Measurements from ENCODE around the gene FSIP1.

Gene FSIP1

GRCh38 chr15:39808909-39809308, 26.3 kb upstream of the FSIP1 start:
- no peaks in the 10 kb centered on the region for H3K9me3 ChIP-seq (ENCODE audit: control insufficient read depth in 5 of 5, low read length in 5 of 5)
- H3K4me1 ChIP-seq (ENCODE audit: control insufficient read depth in 5 of 5, insufficient read depth in 5 of 5, low read length in 5 of 5) = peaks cover 0 to 7% (median 2%) of the 10 kb centered on the region in 5 donors
- no peak overlapping the region for H3K4me3 ChIP-seq (ENCODE audit: low read depth in 1 of 5, low read length in 5 of 5)
- H3K9ac ChIP-seq (ENCODE audit: low read length in 5 of 5) = no peak overlapping the region
- H3K27me3 ChIP-seq (ENCODE audit: control insufficient read depth in 5 of 5, insufficient read depth in 4 of 5, low read length in 5 of 5) = no peaks in the 10 kb centered on the region
- H3K36me3 ChIP-seq (ENCODE audit: control insufficient read depth in 5 of 5, insufficient read depth in 5 of 5, low read length in 5 of 5) = no peaks in the 10 kb centered on the region
- H3K27ac ChIP-seq (ENCODE audit: low read depth, low read length) = no peak overlapping the region

- Histone ChIP-seq H3K4me1 (ENCODE audit: control insufficient read depth in 5 of 5, insufficient read depth in 5 of 5, low read length in 5 of 5) (peaks cover 0 to 7% (median 2%) of the 10 kb centered on the region in 5 donors), H3K4me3 (ENCODE audit: low read depth in 1 of 5, low read length in 5 of 5) (no peak overlapping the region), H3K9ac (ENCODE audit: low read length in 5 of 5) (no peak overlapping the region), H3K27me3 (ENCODE audit: control insufficient read depth in 5 of 5, insufficient read depth in 4 of 5, low read length in 5 of 5) (no peaks in the 10 kb centered on the region), H3K9me3 (ENCODE audit: control insufficient read depth in 5 of 5, low read length in 5 of 5) (no peaks in the 10 kb centered on the region), H3K27ac (ENCODE audit: low read depth, low read length) (no peak overlapping the region), H3K36me3 (ENCODE audit: control insufficient read depth in 5 of 5, insufficient read depth in 5 of 5, low read length in 5 of 5) (no peaks in the 10 kb centered on the region)
These were observed 25.1 kb upstream of the FSIP1 start for GRCh38 chr15:39807791-39808190.

- Histone ChIP-seq H3K27me3 (ENCODE audit: control insufficient read depth in 5 of 5, insufficient read depth in 4 of 5, low read length in 5 of 5) (no peaks in the 10 kb centered on the region), H3K36me3 (ENCODE audit: control insufficient read depth in 5 of 5, insufficient read depth in 5 of 5, low read length in 5 of 5) (peaks cover 0 to 5% (median 0%) of the 10 kb centered on the region in 5 donors), H3K9me3 (ENCODE audit: control insufficient read depth in 5 of 5, low read length in 5 of 5) (no peaks in the 10 kb centered on the region), H3K27ac (ENCODE audit: low read depth, low read length) (no peak overlapping the region), H3K9ac (ENCODE audit: low read length in 5 of 5) (no peak overlapping the region), H3K4me3 (ENCODE audit: low read depth in 1 of 5, low read length in 5 of 5) (no peak overlapping the region), H3K4me1 (ENCODE audit: control insufficient read depth in 5 of 5, insufficient read depth in 5 of 5, low read length in 5 of 5) (no peaks in the 10 kb centered on the region)
These were observed 21.4 kb upstream of the FSIP1 start for GRCh38 chr15:39804026-39804425.

GRCh38 chr15:39803016-39803415, 20.4 kb upstream of the FSIP1 start:
- Histone ChIP-seq H3K9me3 (ENCODE audit: control insufficient read depth in 5 of 5, low read length in 5 of 5) (no peaks in the 10 kb centered on the region), H3K4me3 (ENCODE audit: low read depth in 1 of 5, low read length in 5 of 5) (no peak overlapping the region), H3K36me3 (ENCODE audit: control insufficient read depth in 5 of 5, insufficient read depth in 5 of 5, low read length in 5 of 5) (peaks cover 0 to 5% (median 0%) of the 10 kb centered on the region in 5 donors), H3K4me1 (ENCODE audit: control insufficient read depth in 5 of 5, insufficient read depth in 5 of 5, low read length in 5 of 5) (no peaks in the 10 kb centered on the region), H3K27me3 (ENCODE audit: control insufficient read depth in 5 of 5, insufficient read depth in 4 of 5, low read length in 5 of 5) (no peaks in the 10 kb centered on the region), H3K27ac (ENCODE audit: low read depth, low read length) (no peak overlapping the region), H3K9ac (ENCODE audit: low read length in 5 of 5) (no peak overlapping the region)

DNA sequence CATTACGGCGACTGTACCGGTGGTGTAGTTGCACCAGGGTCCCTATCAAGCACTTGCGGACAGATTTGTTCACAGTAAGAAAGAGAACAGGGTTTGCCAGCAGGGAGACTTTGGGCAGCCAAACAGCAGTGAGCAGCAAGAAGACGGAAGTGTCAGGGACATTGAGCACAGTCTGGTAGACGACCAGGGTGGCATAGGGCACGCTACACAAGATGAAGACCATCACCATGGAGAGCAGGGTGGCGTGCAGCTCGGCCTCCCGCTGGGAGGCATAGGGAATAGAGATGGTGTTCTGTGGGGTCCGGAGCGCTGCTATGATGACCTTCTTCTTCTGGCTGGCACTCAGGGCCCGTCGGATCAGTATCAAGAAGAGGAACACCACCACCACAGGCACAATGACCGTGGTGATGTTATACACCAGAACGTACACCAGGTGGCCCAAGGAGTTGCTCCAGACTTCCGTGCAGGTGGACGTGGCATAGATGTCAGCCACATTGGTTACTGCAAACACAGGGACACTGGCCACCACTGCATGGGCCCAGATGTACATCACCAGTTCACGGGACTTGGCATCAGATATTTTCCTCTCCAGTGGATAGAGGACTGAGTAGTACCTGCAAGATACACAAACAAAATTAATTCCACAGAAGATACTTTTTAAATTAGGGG, 19.1 kb upstream of the FSIP1 start:
- H3K27ac ChIP-seq (ENCODE audit: low read depth, low read length) = no peak overlapping the region
- H3K4me1 ChIP-seq (ENCODE audit: control insufficient read depth in 5 of 5, insufficient read depth in 5 of 5, low read length in 5 of 5) = no peaks in the 10 kb centered on the region
- H3K9ac ChIP-seq (ENCODE audit: low read length in 5 of 5) = no peak overlapping the region
- no peaks in the 10 kb centered on the region for H3K9me3 ChIP-seq (ENCODE audit: control insufficient read depth in 5 of 5, low read length in 5 of 5)
- no peak overlapping the region for H3K4me3 ChIP-seq (ENCODE audit: low read depth in 1 of 5, low read length in 5 of 5)
- no peaks in the 10 kb centered on the region for H3K27me3 ChIP-seq (ENCODE audit: control insufficient read depth in 5 of 5, insufficient read depth in 4 of 5, low read length in 5 of 5)
- peaks cover 0 to 5% (median 0%) of the 10 kb centered on the region in 5 donors for H3K36me3 ChIP-seq (ENCODE audit: control insufficient read depth in 5 of 5, insufficient read depth in 5 of 5, low read length in 5 of 5)

- H3K27ac ChIP-seq (ENCODE audit: low read depth, low read length) = no peak overlapping the region
- no peak overlapping the region for H3K9ac ChIP-seq (ENCODE audit: low read length in 5 of 5)
- no peaks in the 10 kb centered on the region for H3K9me3 ChIP-seq (ENCODE audit: control insufficient read depth in 5 of 5, low read length in 5 of 5)
These were observed 16.9 kb upstream of the FSIP1 start for GRCh38 chr15:39799552-39800011.

GRCh38 chr15:39798382-39798781, 15.7 kb upstream of the FSIP1 start:
- Histone ChIP-seq H3K27ac (ENCODE audit: low read depth, low read length) (no peak overlapping the region), H3K4me1 (ENCODE audit: control insufficient read depth in 5 of 5, insufficient read depth in 5 of 5, low read length in 5 of 5) (no peaks in the 10 kb centered on the region), H3K36me3 (ENCODE audit: control insufficient read depth in 5 of 5, insufficient read depth in 5 of 5, low read length in 5 of 5) (peaks cover 0 to 5% (median 0%) of the 10 kb centered on the region in 5 donors), H3K4me3 (ENCODE audit: low read depth in 1 of 5, low read length in 5 of 5) (no peak overlapping the region), H3K9me3 (ENCODE audit: control insufficient read depth in 5 of 5, low read length in 5 of 5) (no peaks in the 10 kb centered on the region), H3K9ac (ENCODE audit: low read length in 5 of 5) (no peak overlapping the region), H3K27me3 (ENCODE audit: control insufficient read depth in 5 of 5, insufficient read depth in 4 of 5, low read length in 5 of 5) (peaks cover 0 to 2% (median 0%) of the 10 kb centered on the region in 5 donors)

More at GRCh38 chr15:39799552-39800011, 16.9 kb upstream of the FSIP1 start:
- H3K4me3 ChIP-seq (ENCODE audit: low read depth in 1 of 5, low read length in 5 of 5) = no peak overlapping the region
- H3K36me3 ChIP-seq (ENCODE audit: control insufficient read depth in 5 of 5, insufficient read depth in 5 of 5, low read length in 5 of 5) = peaks cover 0 to 5% (median 0%) of the 10 kb centered on the region in 5 donors
- H3K4me1 ChIP-seq (ENCODE audit: control insufficient read depth in 5 of 5, insufficient read depth in 5 of 5, low read length in 5 of 5) = no peaks in the 10 kb centered on the region
- H3K27me3 ChIP-seq (ENCODE audit: control insufficient read depth in 5 of 5, insufficient read depth in 4 of 5, low read length in 5 of 5) = peaks cover 0 to 2% (median 0%) of the 10 kb centered on the region in 5 donors

- H3K9ac ChIP-seq (ENCODE audit: low read length in 5 of 5) = no peak overlapping the region
These were observed 14.8 kb upstream of the FSIP1 start for GRCh38 chr15:39797407-39797806.

DNA sequence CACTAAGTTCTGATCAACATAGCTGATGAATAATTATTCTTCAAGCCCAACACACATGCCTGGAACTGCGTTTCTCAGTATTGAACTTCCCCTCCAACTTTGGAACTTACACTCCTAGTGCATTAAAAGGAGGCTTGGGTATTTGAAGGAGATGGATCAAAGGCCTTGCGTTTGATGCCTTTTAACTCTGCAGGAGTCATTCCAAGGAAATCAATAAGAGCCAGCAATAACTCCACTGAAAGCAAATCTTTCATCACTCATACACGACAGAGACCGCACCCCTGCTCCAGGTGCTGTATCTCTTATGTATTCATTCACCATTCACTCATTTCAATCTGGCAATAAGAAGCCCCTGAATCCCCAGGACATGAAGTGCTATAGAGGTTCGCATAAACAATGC, 14.0 kb upstream of the FSIP1 start:
- Histone ChIP-seq H3K4me1 (ENCODE audit: control insufficient read depth in 5 of 5, insufficient read depth in 5 of 5, low read length in 5 of 5) (peaks cover 0 to 13% (median 10%) of the 10 kb centered on the region in 5 donors), H3K9ac (ENCODE audit: low read length in 5 of 5) (no peak overlapping the region), H3K9me3 (ENCODE audit: control insufficient read depth in 5 of 5, low read length in 5 of 5) (no peaks in the 10 kb centered on the region), H3K27ac (ENCODE audit: low read depth, low read length) (no peak overlapping the region), H3K36me3 (ENCODE audit: control insufficient read depth in 5 of 5, insufficient read depth in 5 of 5, low read length in 5 of 5) (peaks cover 0 to 4% (median 0%) of the 10 kb centered on the region in 5 donors), H3K4me3 (ENCODE audit: low read depth in 1 of 5, low read length in 5 of 5) (no peak overlapping the region), H3K27me3 (ENCODE audit: control insufficient read depth in 5 of 5, insufficient read depth in 4 of 5, low read length in 5 of 5) (peaks cover 0 to 2% (median 0%) of the 10 kb centered on the region in 5 donors)

More at GRCh38 chr15:39797407-39797806, 14.8 kb upstream of the FSIP1 start:
- H3K4me1 ChIP-seq (ENCODE audit: control insufficient read depth in 5 of 5, insufficient read depth in 5 of 5, low read length in 5 of 5) = peaks cover 0 to 6% (median 5%) of the 10 kb centered on the region in 5 donors
- peaks cover 0 to 5% (median 0%) of the 10 kb centered on the region in 5 donors for H3K36me3 ChIP-seq (ENCODE audit: control insufficient read depth in 5 of 5, insufficient read depth in 5 of 5, low read length in 5 of 5)
- peaks cover 0 to 2% (median 0%) of the 10 kb centered on the region in 5 donors for H3K27me3 ChIP-seq (ENCODE audit: control insufficient read depth in 5 of 5, insufficient read depth in 4 of 5, low read length in 5 of 5)
- H3K4me3 ChIP-seq (ENCODE audit: low read depth in 1 of 5, low read length in 5 of 5) = no peak overlapping the region
- H3K27ac ChIP-seq (ENCODE audit: low read depth, low read length) = no peak overlapping the region
- no peaks in the 10 kb centered on the region for H3K9me3 ChIP-seq (ENCODE audit: control insufficient read depth in 5 of 5, low read length in 5 of 5)

DNA sequence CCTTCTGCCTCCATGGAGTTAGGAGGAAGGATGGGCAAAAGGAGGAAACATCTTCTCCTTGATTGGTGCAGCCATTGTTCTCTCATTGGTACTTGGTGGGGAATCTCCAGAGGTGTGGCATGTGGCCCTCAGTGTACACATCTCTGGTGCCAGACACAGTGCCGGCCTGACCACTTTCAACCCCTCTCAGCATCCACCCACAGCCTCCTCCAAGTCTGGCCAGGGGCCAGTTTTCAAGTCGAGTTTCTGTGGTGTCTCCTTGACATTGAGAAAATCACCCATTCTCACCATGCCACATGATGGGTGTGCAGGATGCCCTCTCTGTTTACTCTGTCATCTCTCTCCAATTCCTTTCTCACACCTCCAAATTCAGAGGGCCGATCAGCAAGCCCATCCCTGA, 12.8 kb upstream of the FSIP1 start:
- H3K9me3 ChIP-seq (ENCODE audit: control insufficient read depth in 5 of 5, low read length in 5 of 5) = no peaks in the 10 kb centered on the region
- H3K36me3 ChIP-seq (ENCODE audit: control insufficient read depth in 5 of 5, insufficient read depth in 5 of 5, low read length in 5 of 5) = no peaks in the 10 kb centered on the region
- no peak overlapping the region for H3K27ac ChIP-seq (ENCODE audit: low read depth, low read length)
- peaks cover 0 to 13% (median 10%) of the 10 kb centered on the region in 5 donors for H3K4me1 ChIP-seq (ENCODE audit: control insufficient read depth in 5 of 5, insufficient read depth in 5 of 5, low read length in 5 of 5)
- peaks cover 0 to 2% (median 0%) of the 10 kb centered on the region in 5 donors for H3K27me3 ChIP-seq (ENCODE audit: control insufficient read depth in 5 of 5, insufficient read depth in 4 of 5, low read length in 5 of 5)
- no peak overlapping the region for H3K9ac ChIP-seq (ENCODE audit: low read length in 5 of 5)
- H3K4me3 ChIP-seq (ENCODE audit: low read depth in 1 of 5, low read length in 5 of 5) = no peak overlapping the region

All from subcutaneous abdominal adipose tissue (tissue), 5 donors.